GM10266 (cell line): Measurements from ENCODE around the gene ZPBP.
"Not testable (repeated sequence)": the region's sequence is repeated elsewhere in the genome, so short reads cannot be mapped to it uniquely, and the experiment has no call there.

Source experiments
- DNase-seq: peaks from one replicate; pipeline ENCODE4 v3.0.0; 2012; ENCODE audit errors: extremely low spot score
- CTCF ChIP-seq: IDR thresholded peaks from 2 replicates; pipeline ENCODE4 v1.5.1; 2012; ENCODE audit warnings: mild to moderate bottlenecking, low read depth; ENCODE audit not compliant: control insufficient read depth, insufficient read depth; ENCODE audit errors: missing control alignments

The ZPBP gene

GRCh38 chr7:50073093-50073492, 20.0 kb downstream of the ZPBP start:
- no peak for TF ChIP-seq CTCF
- no peak for DNase-seq

- DNase-seq, result no peak
- no peak for TF ChIP-seq CTCF
Observed at GRCh38 chr7:50069613-50070012, 23.4 kb downstream of the ZPBP start.

- DNase-seq, result no peak
- no peak for TF ChIP-seq CTCF
Observed at GRCh38 chr7:50068850-50069551, 24.0 kb downstream of the ZPBP start.

DNA sequence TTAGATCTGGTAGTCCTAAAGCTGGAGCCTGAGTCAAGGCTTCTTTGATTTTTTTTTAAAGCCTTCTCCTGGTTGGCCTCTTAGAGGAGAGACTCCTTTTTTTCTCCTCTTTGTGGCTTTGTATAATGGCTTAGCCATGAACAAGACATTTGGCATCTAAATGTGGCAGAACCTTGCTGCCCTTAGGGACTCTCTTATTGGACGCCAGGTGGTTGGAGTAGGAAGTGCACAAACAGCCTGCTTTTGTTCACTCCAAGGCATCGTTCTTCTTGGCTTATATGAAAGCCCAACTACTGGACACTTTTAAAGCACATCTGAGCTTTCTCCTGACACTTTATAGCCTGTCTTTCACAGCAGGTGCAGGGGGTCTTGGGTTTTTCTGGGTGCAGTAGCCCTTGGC, 25.0 kb downstream of the ZPBP start:
- no peak for DNase-seq
- TF ChIP-seq CTCF, result no peak

GRCh38 chr7:50062951-50063350, 30.1 kb downstream of the ZPBP start:
- DNase-seq, result no peak
- TF ChIP-seq CTCF, result no peak

DNA sequence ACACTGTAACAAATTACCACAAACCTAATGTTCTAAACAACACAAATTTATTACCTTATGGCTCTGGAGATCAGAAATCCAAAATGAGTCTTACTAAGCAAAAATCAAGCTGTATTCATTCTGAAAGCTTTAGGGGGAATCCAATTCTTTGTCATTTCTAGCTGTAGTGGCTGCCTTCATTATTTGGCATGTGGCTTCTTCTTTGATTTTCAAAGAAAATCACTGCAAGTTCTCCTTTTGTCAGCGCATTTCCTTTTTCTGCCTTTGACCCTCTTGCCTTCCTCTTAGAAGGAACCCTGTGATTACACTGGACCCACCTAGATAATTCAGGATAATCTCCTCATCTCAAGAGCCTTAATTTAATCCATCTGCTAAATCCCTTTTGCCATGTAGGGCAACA, 36.9 kb downstream of the ZPBP start:
- no peak for TF ChIP-seq CTCF
- no peak for DNase-seq

- no peak for DNase-seq
- no peak for TF ChIP-seq CTCF
Observed at GRCh38 chr7:50047716-50048115, 45.3 kb downstream of the ZPBP start.

DNA sequence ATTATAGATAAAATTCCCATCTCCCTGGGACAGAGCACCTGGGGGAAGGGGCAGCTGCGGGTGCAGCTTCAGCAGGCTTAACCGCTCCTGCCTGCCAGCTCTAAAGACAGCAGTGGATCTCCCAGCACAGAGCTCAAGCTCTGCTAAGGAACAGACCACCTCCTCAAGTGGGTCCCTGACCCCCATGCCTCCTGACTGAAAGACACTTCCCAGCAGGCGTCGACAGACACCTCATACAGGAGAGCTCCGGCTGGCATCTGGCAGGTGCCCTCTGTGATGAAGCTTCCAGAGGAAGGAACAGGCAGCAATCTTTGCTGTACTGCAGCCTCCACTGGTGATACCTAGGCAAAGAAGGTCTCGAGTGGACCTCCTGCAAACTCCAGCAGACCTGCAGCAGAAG, 51.9 kb downstream of the ZPBP start:
- DNase-seq, result not testable (repeated sequence)
